Activated CD8-positive, alpha-beta memory T cell treated with anti-CD3 and anti-CD28 coated beads, Interleukin-2, amount 50 U/mL, for 4 hours (primary cell): ENCODE results near the gene OR2A5.
"Not testable (repeated sequence)": the region's sequence is repeated elsewhere in the genome, so short reads cannot be mapped to it uniquely, and the experiment has no call there.

Experiments
- DNase-seq: peaks from one replicate; pipeline ENCODE4 v3.0.0-alpha.2; 2020

OR2A5 gene, protein sequence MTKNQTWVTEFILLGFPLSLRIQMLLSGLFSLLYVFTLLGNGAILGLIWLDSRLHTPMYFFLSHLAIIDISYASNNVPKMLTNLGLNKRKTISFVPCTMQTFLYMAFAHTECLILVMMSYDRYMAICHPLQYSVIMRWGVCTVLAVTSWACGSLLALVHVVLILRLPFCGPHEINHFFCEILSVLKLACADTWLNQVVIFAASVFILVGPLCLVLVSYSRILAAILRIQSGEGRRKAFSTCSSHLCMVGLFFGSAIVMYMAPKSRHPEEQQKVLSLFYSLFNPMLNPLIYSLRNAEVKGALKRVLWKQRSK

GRCh38 chr7:144048648-144049047 lies at the start of gene OR2A5:
TSS of gene OR2A5 (plus strand) at chr7:144048948. CDS start at chr7:144050402, 1,454 bp downstream.
- DNase-seq = no peak

DNA sequence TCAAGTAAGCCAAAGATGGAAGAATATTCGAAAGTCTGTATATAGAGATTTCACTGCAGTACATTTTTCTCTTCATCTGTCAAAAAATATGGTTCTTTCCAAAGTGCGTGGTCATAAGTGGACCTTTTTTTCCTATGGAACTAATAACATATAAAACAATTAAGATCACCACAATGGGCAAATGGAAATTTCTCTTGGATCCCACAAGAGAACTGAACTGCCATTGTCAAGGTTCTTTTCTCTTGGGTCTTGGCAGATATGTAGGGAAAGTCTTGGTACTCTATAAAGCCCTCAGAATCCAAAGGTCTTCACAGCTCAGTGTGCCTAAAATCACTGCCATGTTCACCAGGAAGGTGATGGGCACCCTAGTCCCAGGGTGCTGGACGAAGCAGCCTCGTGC lies 48.7 kb upstream of the OR2A5 start, which contains the start of gene OR6B1:
TSS of gene OR6B1 (plus strand) at position 301 of the 400 bp plus-strand sequence. CDS start 3,677 bp downstream, outside the sequence.
- DNase-seq = no peak

DNA sequence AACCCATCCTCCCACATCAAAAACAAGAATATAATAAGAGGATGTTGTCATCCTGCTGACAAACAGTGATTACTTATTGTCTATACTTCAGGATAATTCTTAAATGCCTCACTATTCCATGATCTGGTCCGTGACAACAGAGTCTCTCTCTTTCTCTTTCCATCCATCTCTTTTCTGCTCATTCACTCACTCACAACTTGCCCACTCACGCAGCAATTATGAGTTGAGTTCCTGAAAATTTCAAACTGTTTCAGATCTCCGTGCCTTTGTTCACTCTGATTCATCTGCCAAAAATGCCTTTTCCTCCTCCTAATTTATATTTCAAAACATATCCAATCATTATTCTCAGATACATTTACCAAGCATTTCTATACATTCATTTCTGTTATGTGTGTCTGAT lies 47.2 kb upstream of the OR2A5 start:
- DNase-seq = no peak

DNA sequence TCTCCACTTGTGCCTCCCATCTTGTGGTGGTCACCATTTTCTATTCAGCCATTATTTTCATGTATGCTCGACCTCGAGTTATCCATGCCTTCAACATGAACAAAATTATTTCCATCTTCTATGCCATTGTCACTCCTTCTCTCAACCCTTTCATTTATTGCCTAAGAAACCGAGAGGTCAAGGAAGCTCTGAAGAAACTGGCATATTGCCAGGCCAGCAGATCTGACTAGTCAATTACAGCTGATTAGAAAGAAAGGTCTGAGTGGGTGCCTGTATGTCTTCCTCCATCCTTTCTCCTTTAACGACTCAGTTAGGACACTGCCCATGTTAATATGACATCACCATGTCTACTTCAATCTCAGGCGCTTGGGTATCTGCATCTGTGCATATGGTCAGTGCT lies 44.0 kb upstream of the OR2A5 start:
- no peak for DNase-seq

- no peak for DNase-seq
Observed at GRCh38 chr7:144006029-144006691, 42.6 kb upstream of the OR2A5 start.

DNA sequence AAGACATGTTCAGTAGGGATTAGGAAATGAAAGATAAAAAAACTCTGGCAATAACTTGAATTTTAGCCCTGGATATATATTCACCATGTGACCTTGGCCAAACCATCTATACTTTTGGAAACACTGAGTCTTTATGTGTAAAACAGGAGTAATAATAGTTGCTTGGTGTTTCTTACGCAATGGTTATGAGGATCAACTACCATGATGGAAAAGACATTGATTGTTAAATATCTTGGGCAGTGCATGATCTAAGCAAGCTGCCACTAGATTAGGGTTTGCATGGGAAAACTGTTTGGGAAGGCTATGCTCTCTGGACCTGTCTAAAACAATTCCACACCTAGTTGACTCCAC lies 42.1 kb upstream of the OR2A5 start:
- DNase-seq = no peak

DNA sequence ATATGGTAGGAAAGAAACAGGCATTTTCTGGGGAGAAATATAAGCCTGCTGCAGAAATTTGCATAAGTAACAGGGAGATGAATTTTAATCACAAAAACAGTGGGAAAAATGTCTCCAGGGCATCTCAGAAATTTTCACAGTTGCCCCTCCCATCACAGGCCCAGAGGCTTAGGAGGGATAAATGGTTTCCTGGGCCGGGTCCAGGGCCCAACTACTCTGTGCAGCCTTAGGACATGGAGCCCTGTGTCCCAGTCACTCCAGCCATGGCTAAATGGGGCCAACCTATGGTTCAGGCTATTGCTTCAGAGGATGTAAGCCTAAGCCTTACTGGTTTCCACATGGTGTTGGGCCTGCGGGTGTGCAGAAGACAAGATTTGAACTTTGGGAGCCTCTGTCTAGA lies 39.4 kb upstream of the OR2A5 start:
- no peak for DNase-seq

DNA sequence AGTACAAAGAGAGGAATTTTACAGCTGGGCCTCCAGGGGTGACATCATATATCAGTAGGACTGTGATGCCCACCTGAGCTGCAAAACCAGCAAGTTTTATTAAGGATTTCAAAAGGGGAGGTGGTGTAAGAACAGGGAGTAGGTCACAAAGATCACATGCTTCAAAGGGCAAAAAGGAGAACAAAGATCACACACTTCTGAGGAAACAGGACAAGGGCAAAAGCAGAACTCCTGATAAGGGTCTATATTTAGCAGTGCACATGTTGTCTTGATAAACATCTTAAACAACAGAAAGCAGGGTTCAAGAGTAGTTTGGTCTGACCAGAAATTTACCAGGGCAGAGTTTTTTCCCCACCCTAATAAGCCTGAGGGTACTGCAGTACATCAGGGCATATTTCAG lies 38.7 kb upstream of the OR2A5 start:
- not testable (repeated sequence) for DNase-seq

DNA sequence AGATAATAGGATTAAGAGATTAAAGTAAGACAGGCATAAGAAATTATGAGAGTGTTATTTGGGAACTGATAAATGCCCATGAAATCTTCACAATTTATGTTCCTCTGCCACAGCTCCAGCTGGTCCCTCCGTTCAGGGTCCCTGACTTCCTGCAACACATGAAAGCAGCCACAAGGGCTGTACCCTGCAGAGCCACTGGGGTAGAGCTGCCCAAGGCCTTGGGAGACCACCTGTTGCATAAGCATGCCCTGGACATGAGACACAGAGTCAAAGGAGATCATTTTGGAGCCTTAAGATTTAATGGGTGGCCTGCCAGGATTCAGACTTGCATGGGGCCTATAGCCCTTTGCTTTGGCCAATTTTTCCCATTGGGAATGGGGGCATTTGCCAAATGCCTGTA lies 37.9 kb upstream of the OR2A5 start:
- DNase-seq = not testable (repeated sequence)

DNA sequence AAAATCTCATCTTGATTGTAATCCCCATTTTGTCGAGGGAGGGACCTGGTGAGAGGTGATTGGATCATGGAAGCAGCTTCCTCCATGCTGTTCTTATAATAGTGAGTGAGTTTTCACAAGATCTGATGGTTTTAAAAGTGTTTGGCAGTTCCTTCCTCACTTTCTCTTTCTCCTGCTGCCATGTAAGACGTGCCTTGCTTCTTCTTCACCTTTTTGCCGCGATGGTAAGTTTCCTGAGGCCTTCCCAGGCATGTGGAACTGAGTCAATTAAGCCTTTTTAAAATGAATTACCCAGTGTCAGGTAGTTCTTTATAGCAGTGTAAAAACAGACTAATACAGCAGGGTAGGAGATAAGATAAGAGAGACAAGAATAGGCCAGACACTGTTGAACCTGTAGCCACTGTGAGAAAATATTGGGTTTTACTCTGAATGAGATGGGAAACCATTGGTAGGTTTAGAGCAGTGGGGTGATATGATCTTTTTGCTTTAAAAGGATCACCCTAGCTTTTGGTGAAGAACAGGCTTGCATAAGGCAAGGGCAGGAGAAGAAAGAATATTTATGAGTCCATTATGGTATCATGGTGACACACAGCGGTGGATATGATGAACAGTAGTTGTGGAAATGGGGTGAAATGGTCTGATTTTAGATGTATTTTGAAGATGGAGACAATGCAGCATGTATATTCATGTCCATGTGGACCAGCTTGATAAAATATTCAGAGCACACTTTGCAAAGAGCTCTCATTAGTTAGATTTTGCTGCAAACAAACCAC lies 37.1 kb upstream of the OR2A5 start:
- DNase-seq = no peak

- DNase-seq = no peak
Observed at GRCh38 chr7:144018065-144018464, 30.7 kb upstream of the OR2A5 start.

DNA sequence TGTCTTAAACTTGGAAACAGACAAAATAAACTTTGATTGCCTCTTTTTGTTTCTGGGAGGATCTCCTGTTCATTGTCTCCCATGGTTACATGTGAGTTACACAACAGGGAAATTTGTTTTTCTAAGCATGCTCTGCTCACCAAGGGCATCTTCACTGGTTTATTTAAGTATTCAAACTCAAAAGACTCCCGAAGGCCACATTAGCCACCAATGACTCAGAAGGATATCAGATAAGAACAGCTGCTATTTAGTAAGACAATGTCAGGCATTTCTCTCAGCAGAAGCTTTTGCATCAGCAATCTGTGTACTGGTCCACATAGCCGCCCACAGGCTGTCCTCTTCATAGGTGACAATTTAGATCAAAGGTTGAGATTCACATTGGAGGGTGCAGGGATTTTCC lies 29.3 kb upstream of the OR2A5 start:
- DNase-seq = no peak

DNA sequence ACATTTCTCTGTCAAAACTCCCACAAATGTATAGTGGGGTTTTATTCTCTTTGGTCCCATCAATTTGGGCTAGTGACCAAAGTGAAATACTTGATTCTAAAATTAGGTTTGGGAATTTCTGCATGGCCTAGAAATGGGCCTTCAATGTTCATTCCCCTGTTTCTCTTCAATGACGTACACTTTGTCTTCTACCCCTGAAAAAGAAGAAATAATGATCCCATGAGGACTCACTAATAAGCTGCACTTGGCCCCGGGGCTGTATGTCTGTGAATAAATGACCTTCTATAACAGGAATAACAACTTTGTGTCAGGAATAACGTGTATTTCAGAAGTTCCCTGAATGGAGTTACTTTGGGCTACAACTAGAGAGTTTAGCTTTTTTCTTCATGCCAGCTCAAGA lies 28.4 kb upstream of the OR2A5 start:
- no peak for DNase-seq

- DNase-seq = no peak
Observed at GRCh38 chr7:144022169-144022568, 26.6 kb upstream of the OR2A5 start.

- no peak for DNase-seq
Observed at GRCh38 chr7:144023171-144023827, 25.4 kb upstream of the OR2A5 start.

GRCh38 chr7:144024213-144024612 lies 24.5 kb upstream of the OR2A5 start:
- no peak for DNase-seq

DNA sequence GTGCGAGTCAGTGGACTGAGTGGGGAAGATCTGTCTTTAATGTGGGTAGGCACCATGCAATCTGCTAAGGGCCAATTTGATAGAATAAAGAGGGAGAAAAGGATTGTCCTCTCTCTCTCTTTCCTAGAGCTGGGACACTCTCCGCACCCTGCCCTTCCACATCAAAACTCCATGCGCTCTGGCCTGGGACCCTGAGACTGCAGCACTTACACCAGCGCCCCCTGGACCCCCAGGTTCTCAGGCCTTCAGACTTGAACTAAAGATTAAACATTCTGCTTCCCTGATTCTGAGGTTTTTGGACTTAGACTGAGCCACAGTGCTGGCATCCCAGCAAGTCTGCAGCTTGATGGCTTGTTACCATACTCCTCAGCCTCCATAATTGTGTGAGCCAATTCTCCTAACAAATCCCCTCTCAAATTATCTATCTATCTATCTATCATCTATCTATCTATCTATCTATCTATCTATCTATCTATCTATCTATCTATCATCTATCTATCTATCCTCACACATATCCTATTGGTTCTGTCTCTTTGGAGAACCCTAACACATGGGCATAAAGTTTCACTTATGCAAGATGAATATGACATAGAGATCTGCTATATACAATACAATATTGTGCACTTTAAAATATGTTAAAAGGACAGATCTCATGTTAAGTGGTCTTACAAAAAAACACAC lies 22.4 kb upstream of the OR2A5 start:
- DNase-seq = no peak

DNA sequence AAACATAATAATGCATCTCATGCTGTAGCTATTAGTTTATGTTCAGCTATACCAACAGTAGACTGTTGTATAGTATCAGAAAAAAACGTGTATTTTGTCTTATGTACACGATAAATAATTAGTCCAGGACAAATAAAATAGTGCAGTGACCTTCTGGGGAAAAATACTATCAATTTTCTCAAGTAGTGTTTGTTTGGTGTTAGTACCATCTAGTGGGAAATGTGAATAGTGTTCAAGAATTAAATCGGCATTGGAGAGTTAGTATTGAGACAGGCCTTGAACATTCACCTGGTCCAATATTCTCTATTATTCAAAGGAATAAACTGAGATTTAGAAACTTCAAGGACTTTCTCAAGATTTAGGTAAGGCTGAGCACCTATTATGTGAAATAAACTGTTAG lies 21.7 kb upstream of the OR2A5 start:
- no peak for DNase-seq

- DNase-seq = no peak
Observed at GRCh38 chr7:144027974-144028373, 20.8 kb upstream of the OR2A5 start.

GRCh38 chr7:144028547-144028946 lies 20.2 kb upstream of the OR2A5 start:
- no peak for DNase-seq

DNA sequence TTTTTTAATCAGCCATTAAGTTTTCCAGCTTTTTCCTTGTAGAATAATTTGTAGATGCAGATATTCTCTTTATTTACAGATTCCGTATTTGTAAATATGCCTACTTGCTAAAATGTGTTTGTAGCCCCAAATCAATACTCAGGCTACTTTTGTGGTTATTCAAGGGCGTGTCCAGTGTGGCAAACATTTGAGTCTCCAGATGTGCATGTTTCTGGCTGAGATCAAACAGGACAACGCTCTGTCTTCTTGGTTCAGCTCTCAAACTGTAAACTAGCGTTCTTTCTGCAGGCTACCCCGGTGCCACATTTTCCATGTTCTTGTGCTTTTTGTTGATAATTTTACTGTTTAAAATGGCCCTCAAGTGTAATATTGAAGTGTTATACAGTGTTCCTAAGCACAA lies 16.2 kb upstream of the OR2A5 start:
- no peak for DNase-seq

DNA sequence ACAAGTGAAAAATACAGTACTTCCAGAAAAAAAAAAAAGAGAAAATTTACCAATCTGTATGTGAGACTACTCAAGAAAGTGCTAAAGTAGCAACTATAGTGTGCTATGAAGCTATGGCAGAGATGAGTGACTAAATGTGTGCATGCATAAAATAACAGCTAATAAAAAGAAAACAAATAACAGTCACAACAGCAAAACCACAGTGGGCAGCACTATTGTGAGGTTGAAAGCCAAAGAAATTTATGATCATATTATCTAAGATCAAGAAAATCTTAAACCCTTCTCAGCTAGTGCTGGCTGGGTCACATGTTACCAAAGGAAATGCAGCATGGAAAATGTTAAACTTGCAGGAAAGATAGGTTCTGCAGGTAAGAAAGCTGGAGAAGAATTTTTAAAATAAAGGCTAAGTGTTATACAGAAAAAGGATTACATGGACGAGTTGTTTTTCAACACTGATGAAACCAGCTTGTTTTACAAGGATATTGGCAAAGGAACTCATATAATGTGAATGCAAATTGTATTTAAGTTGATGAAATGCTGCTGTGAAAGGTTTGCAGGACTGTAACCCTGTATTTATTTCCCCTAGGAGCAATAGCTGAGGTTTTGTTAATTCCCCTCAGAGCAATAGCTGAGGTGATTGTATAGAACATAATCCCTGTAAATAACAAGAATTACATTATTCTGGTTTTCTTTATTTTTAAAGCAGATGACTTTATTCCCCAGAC lies 15.6 kb upstream of the OR2A5 start:
- DNase-seq = no peak
